ENCODE results near the gene RPS15A. TPM values are rescaled to one million over a fixed set of nuclear protein-coding genes. Genes with fewer than 3 reads are reported as not detected.
A peak's percentile ranks its signal among the peaks of the same experiment; 100 is the strongest.
"Not testable (repeated sequence)": the region's sequence is repeated elsewhere in the genome, so short reads cannot be mapped to it uniquely, and the experiment has no call there.

The RPS15A gene
- total and polyA plus RNA-seq, 2 experiments from 2014 or later: 547 to 1,850 TPM

GRCh38 chr16:18759598-18760520 lies 30.3 kb downstream of the RPS15A start:
- H3K9me3 ChIP-seq (ENCODE audit: low read depth); H3K4me3 ChIP-seq; H3K27me3 ChIP-seq; H3K4me1 ChIP-seq (ENCODE audit: low read depth); H3K27ac ChIP-seq; H3K36me3 ChIP-seq: not testable (repeated sequence)
- TF ChIP-seq CTCF (IDR thresholded peaks at IDR 0.05; ENCODE audit: low read depth, low read length): peak; percentile 48
- peak in 1 of 2 donors; percentile 8 for DNase-seq (ENCODE audit: low read depth in 1 of 2, low spot score in 1 of 2)

DNA sequence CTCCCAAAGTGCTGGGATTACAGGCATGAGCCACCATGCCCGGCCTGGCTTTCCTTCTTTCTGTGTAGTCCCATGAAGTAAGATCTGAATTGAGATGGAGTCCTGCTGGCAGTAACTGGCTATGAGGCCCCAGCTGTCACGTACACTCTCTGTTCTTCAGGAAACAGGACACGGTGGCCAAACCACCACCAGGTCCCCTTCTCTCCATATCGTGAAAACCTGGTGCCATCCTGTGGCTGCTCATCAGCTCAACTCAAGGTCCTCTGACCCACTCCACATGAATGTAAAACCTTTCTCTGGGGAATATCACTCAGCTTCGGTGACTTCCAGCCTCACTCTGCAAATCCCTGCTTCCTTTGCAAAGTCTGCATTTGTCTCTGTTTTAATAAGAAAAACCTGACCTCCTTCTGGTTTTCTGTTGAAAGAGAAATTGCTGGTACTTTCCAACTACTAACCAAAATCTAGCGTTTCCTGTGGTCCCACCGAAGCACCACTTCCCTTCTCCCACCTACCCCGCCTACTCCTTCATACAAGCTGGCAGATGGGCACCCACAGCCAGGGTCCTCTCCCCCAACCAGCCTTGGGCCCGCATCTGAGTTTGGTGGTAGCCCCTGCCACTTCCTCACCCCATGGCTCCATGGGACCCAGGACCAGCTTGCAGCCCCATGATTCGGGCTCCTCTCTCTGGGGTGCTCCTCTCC lies 32.0 kb downstream of the RPS15A start:
- not testable (repeated sequence) for H3K36me3 ChIP-seq; H3K4me1 ChIP-seq (ENCODE audit: low read depth); H3K27ac ChIP-seq; DNase-seq (ENCODE audit: low read depth in 1 of 2, low spot score in 1 of 2); H3K4me3 ChIP-seq; H3K9me3 ChIP-seq (ENCODE audit: low read depth); H3K27me3 ChIP-seq

DNA sequence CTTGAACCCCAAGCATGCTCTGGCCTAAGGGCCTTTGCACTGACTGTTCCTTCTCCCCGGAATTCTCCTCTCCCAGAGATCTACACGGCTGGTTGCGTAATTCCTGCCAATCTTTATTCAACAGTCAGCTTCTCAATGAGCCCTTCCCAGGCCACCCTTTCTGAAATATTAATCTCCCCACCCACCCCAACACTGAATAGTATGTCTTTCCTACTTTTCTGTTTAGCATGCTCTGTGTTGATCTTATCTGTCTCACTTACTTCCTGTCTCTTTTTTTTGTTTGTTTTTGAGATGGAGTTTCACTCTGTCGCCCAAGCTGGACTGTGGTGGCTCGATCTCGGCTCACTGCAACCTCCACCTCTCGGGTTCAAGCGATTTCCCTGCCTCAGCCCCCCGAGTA lies 33.5 kb downstream of the RPS15A start:
- H3K9me3 ChIP-seq (ENCODE audit: low read depth); H3K4me3 ChIP-seq; H3K4me1 ChIP-seq (ENCODE audit: low read depth); H3K27me3 ChIP-seq; DNase-seq (ENCODE audit: low read depth in 1 of 2, low spot score in 1 of 2); H3K36me3 ChIP-seq; H3K27ac ChIP-seq: not testable (repeated sequence)

DNA sequence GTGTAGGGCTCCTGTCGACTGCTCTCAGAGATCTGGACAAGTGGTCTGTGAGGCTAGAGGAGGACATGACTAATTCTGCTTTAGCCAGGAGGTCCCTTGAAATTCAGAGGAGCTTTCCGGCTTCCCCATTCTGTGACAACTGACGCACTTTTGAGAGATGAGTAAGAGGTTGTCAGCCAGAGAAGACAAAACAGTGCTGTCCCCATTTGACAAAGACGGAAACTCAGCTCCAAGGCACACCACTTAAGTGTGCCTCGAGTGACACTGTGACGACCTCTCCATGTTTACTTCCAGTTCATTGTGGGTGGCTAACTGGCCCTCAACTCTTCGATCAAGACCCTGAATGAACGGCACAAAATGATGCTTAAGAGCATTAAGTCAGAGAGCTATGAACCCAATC lies 47.3 kb downstream of the RPS15A start:
- not testable (repeated sequence) for H3K27me3 ChIP-seq, H3K4me3 ChIP-seq

DNA sequence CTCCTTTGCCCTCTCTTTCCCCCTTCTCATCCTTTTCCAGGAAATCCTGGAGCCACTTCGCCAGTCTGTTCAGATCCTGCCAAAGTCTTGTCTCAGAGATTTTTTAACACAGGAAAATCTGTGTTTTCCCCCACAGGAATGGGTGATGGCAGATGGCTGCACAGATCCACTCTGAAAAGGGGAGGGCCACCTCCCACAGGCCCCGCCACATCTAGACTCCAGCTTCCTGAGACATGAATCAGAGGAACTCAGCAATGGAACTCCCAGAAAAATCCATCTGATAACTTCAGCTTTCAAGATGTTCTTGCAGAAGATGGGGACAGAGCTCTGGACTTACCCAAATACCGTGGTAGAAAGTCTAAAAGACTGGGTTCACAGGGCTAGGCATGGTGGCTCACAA lies 50.1 kb downstream of the RPS15A start:
- not testable (repeated sequence) for H3K4me1 ChIP-seq (ENCODE audit: low read depth); H3K36me3 ChIP-seq; H3K4me3 ChIP-seq; DNase-seq (ENCODE audit: low read depth in 1 of 2, low spot score in 1 of 2); H3K27ac ChIP-seq; H3K27me3 ChIP-seq; H3K9me3 ChIP-seq (ENCODE audit: low read depth)

More for the DNA sequence above, 47.3 kb downstream of the RPS15A start:
- DNase-seq (ENCODE audit: low read depth in 1 of 2, low spot score in 1 of 2); H3K27ac ChIP-seq; H3K4me1 ChIP-seq (ENCODE audit: low read depth); H3K36me3 ChIP-seq; H3K9me3 ChIP-seq (ENCODE audit: low read depth): not testable (repeated sequence)

GRCh38 chr16:18738768-18739167 lies 51.4 kb downstream of the RPS15A start:
- not testable (repeated sequence) for H3K4me3 ChIP-seq; H3K27me3 ChIP-seq; DNase-seq (ENCODE audit: low read depth in 1 of 2, low spot score in 1 of 2); H3K27ac ChIP-seq; H3K9me3 ChIP-seq (ENCODE audit: low read depth); H3K36me3 ChIP-seq; H3K4me1 ChIP-seq (ENCODE audit: low read depth)

- not testable (repeated sequence) for DNase-seq (ENCODE audit: low read depth in 1 of 2, low spot score in 1 of 2); H3K4me3 ChIP-seq; H3K27ac ChIP-seq; H3K9me3 ChIP-seq (ENCODE audit: low read depth); H3K36me3 ChIP-seq; H3K27me3 ChIP-seq; H3K4me1 ChIP-seq (ENCODE audit: low read depth)
These were observed 55.9 kb downstream of the RPS15A start for GRCh38 chr16:18734279-18734678.

Other genes with a start within 250 kb of the RPS15A start
- 88.4 and 97.7 TPM in 2 replicates for gene NOMO2, start 228.2 kb downstream of the RPS15A start, total RNA-seq
- 130 and 152 TPM in 2 replicates for gene NOMO2, start 228.2 kb downstream of the RPS15A start, polyA plus RNA-seq
- 77.6 and 195 TPM in 2 replicates for gene ARL6IP1, start 11.2 kb upstream of the RPS15A start, total RNA-seq
- 77.4 and 232 TPM in 2 replicates for gene ARL6IP1, start 11.2 kb upstream of the RPS15A start, polyA plus RNA-seq
- gene SMG1, start 136.1 kb upstream of the RPS15A start, total RNA-seq: 24.8 and 30.1 TPM in 2 replicates
- 8.2 and 17.2 TPM in 2 replicates for gene SMG1, start 136.1 kb upstream of the RPS15A start, polyA plus RNA-seq
- 0.81 and 1.5 TPM in 2 replicates for gene TMC7, start 193.6 kb upstream of the RPS15A start, total RNA-seq
- gene TMC7, start 193.6 kb upstream of the RPS15A start, polyA plus RNA-seq: 4.2 and 4.6 TPM in 2 replicates